ENCODE measurements around the gene LRFN3. TPM values are rescaled to one million over a fixed set of nuclear protein-coding genes. Genes with fewer than 3 reads are reported as not detected.

Gene LRFN3
- total and polyA plus RNA-seq, 2 of the 4 experiments (the other 2 are of a cell fraction) = 0.36 to 4.8 TPM

GRCh38 chr19:35960432-35960972 is 24.3 kb downstream of the LRFN3 start:
- H2BK20ac ChIP-seq (ENCODE audit: low read depth, low read length) = no peak overlapping the region
- H3K4me2 ChIP-seq (ENCODE audit: low read depth, low read length) = no peak overlapping the region
- H3K56ac ChIP-seq (ENCODE audit: extremely low read depth, insufficient read depth, low read length) = no peak overlapping the region
- H3K4me3 ChIP-seq (ENCODE audit: insufficient read depth, low read depth, low read length) = no peak overlapping the region
- H3K9me1 ChIP-seq (ENCODE audit: insufficient read depth, low read length) = no peaks in the 10 kb centered on the region
- H3K4ac ChIP-seq (ENCODE audit: low read depth, low read length) = no peak overlapping the region
- no peak overlapping the region for H4K5ac ChIP-seq (ENCODE audit: low read depth, low read length)
- no peak overlapping the region for H2BK15ac ChIP-seq (ENCODE audit: low read depth, low read length)
- ATAC-seq (ENCODE audit: low read depth) (no peak), DNase-seq (no peak)
- no peak overlapping the region for H3K14ac ChIP-seq (replicated peaks; ENCODE audit: low read depth, low read length)
- H3K27me3 ChIP-seq (ENCODE audit: control insufficient read depth, insufficient read depth, low read length) = peaks cover 33% of the 10 kb centered on the region
- H3K4me1 ChIP-seq (ENCODE audit: control insufficient read depth, insufficient read depth, low read length) = no peaks in the 10 kb centered on the region
- H3K79me1 ChIP-seq (ENCODE audit: low read depth in 1 of 2, low read length in 2 of 2) = no peaks in the 10 kb centered on the region
- ChIA-PET CTCF (no interaction called here), POLR2A (ENCODE audit: unreplicated experiment) (no interaction called here)
- no peaks in the 10 kb centered on the region for H3K36me3 ChIP-seq (ENCODE audit: control insufficient read depth, insufficient read depth, low read length)
- WGBS, 2 experiments (ENCODE audit: extremely low coverage in 2 of 2, insufficient read length in 1 of 2) = no CpG with 5 or more reads among the region's 7 CpGs
- BruUV-seq (replicated peaks) = no TSS peak
- peaks cover 2% of the 10 kb centered on the region for H3K9me3 ChIP-seq (ENCODE audit: control insufficient read depth, insufficient read depth, low read length)
- intact Hi-C loops (cut with micrococcal nuclease) = no loop called here
- in situ Hi-C loops (cut with MboI; ENCODE audit: low sequenced_read_pairs) = no loop called here
- no peak overlapping the region for H4K91ac ChIP-seq (ENCODE audit: insufficient read depth, low read depth, low read length)
- H4K20me1 ChIP-seq (ENCODE audit: insufficient read depth, low read length) = no peaks in the 10 kb centered on the region
- H3K18ac ChIP-seq (ENCODE audit: low read depth, low read length) = no peak overlapping the region
- no peak overlapping the region for H3K27ac ChIP-seq (ENCODE audit: insufficient read depth, low read length)
- H2BK120ac ChIP-seq (ENCODE audit: low read depth, low read length) = no peak overlapping the region
- no peak overlapping the region for H3K9ac ChIP-seq (ENCODE audit: low read depth, low read length)
- TF ChIP-seq MXI1 (IDR thresholded peaks at IDR 0.05; ENCODE audit: borderline replicate concordance, low read depth, low read length) (no peak), FOS (IDR thresholded peaks at IDR 0.05; ENCODE audit: low read depth, low read length) (no peak), RAD21 (IDR thresholded peaks at IDR 0.05; ENCODE audit: low read length) (no peak), CEBPB (IDR thresholded peaks at IDR 0.05; ENCODE audit: low read depth, low read length) (no peak)
- dilution Hi-C loops (cut with HindIII; ENCODE audit: low sequenced_read_pairs, unreplicated experiment) = no loop called here
- no peak overlapping the region for H2BK5ac ChIP-seq (ENCODE audit: low read depth, low read length, poor library complexity, severe bottlenecking)
- no peak overlapping the region for H3K23ac ChIP-seq (ENCODE audit: low read depth, low read length)
- no peak overlapping the region for H4K8ac ChIP-seq (ENCODE audit: low read depth in 2 of 2, low read length in 2 of 2)
- no peak overlapping the region for H2AK9ac ChIP-seq (replicated peaks; ENCODE audit: low read depth, low read length, poor library complexity)
- no peak overlapping the region for H2AK5ac ChIP-seq (ENCODE audit: low read depth, low read length)
- no peak overlapping the region for H2AFZ ChIP-seq (replicated peaks; ENCODE audit: low read length, poor library complexity)
